GM19193 (cell line): ENCODE measurements around the gene FCRL6.

Experiments
- POLR2A ChIP-seq: IDR thresholded peaks from 4 replicates; pipeline ENCODE4 v1.6.1; 2011; ENCODE audit not compliant: insufficient read depth, insufficient read length; ENCODE audit errors: extremely low read depth

Gene FCRL6

DNA sequence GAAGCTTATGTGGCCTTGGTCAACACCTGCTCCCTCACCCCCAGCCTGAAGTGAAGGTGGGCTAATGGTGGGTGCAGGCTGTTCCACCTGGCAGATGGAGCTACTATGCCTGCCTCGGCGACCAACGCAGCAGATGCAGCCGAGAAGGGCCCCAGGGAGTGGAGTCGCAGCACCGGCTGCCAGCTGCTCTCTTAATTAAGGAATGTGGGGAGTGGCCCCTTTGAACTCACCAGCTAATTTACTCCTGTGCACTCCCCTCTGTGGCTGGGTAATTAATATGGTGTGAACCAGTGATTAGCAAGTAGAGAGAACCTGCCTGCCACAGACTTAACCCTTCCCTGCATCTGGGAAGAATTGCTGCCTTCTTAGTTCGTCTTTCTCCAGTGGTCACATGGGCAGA is 21.2 kb downstream of the FCRL6 start:
- TF ChIP-seq POLR2A, result no peak

DNA sequence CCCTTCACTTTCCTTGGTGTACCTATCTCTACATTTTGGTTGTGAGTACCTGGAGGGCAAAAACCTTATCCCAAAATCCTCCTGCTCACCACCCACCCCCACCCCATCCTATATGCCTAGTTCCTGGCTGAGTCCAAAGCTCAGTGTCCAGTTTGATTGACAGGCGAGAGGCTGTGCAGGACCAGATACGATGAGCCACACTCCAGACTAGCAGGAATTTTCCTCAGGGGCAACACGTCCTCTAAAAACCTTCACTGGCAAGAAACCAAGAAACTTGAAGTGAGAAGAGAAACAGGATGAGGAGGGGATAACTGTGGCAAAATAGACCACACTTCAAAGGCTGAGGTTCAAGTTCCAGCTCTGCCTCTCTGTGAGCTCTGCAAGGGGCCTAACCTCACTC is 23.4 kb downstream of the FCRL6 start:
- no peak for TF ChIP-seq POLR2A

DNA sequence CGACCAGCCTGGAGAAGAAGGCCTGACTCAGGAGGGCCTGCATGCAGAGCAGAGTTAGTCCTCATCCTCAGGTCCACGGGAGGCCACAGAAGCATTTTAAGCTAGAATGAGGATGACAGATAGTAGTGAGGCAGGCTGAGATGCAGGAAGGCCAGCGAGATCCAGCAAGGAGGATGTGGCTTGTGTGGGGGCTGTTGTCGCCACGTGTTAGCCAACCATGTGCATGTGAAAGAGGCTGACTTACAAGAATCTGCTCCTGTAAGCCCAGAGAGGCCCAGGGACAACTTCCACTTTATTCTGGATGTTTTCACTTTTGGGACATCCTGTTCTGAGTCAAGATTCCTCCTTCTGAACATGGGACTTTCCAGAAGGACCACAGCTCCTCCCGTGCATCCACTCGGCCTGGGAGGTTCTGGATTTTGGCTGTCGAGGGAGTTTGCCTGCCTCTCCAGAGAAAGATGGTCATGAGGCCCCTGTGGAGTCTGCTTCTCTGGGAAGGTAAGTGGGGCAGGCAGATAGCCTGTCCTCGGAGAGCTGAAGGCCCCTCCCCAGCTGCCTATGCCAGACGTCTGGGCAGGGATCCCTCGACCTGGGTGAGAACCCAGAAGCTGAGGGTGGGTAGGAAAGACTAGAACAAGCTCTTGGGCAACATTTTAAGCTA is 24.4 kb downstream of the FCRL6 start, which contains the start of gene SLAMF8:
Gene SLAMF8, plus strand, starts transcription at position 433 of the 661 bp plus-strand sequence. Its CDS starts 26 bp downstream, at position 459.
- TF ChIP-seq POLR2A, result no peak

DNA sequence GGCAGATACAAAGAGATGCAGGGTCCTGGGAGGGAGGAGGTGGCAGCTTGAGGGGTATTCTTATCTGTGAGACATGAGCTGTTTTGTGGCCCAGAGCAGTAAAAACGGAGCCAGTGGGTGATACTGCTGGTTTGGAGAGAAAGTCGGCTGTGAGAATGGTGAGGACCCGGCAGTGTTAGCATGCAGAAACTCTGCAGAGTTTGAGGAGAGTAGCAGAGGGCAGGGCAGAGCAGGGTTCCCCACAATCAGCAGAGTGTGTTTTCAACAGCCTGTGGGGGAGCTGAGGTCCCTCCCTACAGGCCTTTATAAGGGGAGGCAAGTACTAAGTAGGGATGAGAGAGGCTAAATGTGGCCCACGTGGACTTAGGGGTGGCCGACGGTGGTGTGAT is 24.9 kb downstream of the FCRL6 start:
- TF ChIP-seq POLR2A, result no peak

DNA sequence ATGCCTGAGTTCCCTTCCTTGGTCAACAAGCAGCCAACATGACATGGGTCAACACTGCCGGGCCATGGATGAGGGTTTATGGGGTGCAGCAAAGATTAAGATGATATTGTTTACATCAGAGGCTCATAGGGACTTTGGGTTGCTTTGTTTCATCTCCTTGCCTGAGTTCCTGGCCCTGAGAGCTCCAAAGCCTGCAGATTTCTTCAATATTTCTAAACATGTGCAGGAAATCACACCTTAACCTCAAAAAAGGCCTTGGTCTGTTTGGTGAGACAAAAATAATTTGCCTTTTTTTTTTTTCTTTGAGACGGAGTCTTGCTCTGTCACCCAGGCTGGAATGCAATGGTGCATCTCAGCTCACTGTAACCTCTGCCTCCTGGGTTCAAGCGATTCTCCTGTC is 25.4 kb downstream of the FCRL6 start:
- no peak for TF ChIP-seq POLR2A

DNA sequence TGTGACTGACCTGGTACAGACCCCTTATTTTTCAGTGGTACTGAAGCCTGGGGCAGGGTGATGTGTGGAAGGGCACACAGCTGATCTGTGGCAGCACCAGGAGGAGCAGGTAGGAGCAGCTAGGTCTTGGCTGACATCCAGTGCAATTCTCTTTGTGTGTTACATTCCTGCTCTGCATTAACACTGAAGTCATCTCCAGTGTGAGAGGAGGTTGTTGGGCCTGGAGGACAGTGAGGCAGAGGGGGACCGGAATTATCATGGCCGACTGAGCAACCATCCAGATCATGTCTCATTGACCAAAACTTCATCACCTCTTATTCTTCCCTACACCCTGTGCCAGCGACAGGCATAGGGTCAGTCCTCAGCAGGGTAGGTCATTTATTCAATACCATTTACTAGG is 26.0 kb downstream of the FCRL6 start:
- TF ChIP-seq POLR2A, result no peak

DNA sequence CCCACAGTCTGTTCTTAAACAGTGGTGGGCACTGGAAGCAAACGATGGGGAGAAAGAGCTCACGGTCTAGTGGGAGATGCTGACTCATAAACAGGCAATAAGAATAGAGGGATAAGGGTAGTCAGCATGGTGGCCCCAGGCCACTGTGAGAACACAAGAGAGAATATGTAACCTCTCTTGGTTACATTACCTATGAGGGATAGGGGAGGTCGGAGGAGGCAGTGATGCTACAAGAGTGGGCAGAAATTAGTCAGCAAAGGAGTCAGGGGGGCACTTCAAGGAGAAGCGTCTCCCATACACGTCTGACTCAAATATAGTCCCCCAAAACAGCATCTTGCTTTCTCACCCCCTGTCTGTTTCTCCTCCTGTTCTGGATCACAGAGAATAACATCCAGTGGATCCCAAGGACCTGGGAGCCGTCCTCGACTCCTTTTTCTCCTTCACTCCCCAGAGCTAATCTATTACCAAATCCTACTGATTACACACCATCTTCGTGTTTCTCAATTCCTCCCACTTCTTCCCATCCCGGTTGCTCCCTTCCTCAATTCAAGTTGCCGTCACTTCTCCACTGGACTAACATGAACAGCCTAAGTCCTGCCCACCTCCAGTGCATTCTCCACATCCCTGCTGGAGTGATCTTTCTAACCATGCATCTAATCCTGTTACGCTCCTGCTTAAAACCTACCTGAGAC is 26.6 kb downstream of the FCRL6 start:
- no peak for TF ChIP-seq POLR2A

DNA sequence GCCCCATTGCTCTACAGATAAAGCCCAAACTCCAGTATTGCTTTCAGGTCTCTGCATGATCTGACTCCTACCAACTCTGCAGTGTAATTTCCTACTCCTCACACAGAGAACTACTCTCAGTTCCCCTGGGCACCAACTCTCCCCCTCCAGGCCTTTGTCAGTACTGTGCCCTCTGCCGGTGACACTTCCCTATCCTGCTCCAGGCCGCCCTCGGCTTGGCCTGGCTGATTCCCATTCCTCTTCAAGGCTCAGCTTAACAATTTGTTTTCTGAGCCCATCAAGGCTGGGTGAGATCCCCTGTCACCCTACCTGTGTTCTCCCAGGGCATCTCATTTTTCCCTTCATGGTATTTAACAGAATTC is 27.1 kb downstream of the FCRL6 start:
- TF ChIP-seq POLR2A, result no peak

DNA sequence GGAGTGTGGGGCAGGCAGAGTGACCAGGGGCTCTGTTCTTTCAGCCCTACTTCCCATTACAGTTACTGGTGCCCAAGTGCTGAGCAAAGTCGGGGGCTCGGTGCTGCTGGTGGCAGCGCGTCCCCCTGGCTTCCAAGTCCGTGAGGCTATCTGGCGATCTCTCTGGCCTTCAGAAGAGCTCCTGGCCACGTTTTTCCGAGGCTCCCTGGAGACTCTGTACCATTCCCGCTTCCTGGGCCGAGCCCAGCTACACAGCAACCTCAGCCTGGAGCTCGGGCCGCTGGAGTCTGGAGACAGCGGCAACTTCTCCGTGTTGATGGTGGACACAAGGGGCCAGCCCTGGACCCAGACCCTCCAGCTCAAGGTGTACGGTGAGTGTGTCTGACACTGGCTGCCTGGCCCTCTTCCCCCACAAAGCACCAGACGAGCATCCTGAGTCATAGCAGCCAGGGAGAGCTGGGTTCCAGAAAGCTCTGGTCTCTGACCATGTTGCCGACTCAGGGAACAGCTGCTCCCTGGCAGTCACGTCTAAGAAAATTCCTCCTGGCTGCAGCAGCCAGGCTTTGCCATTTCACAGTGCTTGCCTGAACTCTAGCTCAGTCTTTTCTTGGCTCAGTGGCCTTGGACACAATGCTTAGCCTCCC is 27.8 kb downstream of the FCRL6 start:
- TF ChIP-seq POLR2A, result no peak

DNA sequence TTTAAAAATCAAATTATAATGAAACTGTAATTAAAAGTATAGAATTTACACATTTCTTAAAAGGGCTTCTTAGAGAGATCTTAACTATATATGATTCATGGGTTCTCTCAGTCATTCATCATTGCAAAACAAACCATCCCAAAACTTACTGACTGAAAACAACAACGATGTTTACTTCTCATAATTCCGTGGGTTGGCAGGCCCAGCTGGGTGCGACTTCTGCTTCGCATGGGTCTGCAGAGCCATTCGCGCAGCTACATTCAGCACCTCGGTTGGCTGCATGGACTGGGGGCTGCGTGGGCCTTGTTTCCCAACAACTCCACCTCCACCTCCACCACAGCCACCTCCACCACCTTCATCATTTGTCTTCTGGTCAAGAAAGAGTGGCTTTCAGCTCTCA is 28.6 kb downstream of the FCRL6 start:
- no peak for TF ChIP-seq POLR2A

DNA sequence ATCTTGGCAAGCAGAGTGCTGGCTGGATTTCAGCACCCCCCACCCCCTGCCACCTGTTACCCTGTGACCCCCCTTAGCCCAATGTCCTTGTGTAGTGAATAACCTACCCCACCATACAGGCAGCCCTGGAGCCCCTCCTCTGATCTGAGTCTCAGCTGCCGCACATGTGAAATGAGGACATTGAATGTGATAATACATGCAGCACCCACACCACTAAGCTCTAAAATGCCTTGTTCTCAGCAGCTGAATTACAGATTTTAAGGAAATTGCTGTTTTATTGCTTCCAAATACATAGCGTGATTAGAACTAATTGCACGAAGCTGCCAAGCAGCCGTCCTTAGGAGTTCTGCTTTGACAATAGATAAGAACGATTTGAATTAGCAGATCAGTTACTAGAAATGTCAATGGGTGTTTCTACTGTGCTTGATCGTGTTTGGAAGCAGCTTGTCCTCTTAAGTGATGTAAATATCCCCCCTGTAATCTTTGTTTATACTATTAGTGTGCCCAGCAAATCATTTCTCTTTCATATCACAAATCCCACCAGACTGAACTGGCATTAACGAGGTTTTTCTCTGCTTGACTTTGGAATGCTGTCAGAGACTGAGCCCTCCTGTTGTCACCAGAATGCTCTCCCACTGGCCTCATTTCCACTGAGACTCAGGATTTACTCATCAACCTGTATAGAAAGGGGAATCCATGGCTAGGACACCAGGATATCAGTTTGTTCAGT is 29.4 kb downstream of the FCRL6 start:
- no peak for TF ChIP-seq POLR2A

DNA sequence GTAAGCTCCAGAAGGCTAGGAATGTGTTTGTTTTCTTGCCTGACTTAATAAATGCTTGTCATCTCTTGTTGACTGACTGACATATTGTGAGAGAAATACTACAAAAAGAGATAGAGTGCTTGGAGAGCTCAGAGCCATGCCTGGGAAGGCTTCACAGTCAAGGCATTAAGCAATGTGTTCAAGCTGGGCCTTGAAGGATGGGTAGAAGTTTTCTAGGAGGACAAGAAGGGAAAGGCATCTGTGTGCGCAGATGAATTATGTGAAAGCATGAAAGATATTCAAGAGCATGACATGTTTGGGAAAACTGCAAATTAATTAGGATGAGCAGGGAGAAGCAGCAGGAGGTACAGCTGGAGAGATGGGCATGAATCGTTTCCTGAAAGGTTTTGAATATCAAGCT is 30.1 kb downstream of the FCRL6 start:
- TF ChIP-seq POLR2A, result no peak

DNA sequence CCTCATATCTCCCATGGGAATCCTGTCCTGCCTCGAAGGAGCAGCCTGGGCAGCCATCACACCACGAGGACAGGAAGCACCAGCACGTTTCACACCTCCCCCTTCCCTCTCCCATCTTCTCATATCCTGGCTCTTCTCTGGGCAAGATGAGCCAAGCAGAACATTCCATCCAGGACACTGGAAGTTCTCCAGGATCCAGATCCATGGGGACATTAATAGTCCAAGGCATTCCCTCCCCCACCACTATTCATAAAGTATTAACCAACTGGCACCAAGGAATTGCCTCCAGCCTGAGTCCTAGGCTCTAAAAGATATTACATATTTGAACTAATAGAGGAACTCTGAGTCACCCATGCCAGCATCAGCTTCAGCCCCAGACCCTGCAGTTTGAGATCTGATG is 33.2 kb downstream of the FCRL6 start:
- no peak for TF ChIP-seq POLR2A

DNA sequence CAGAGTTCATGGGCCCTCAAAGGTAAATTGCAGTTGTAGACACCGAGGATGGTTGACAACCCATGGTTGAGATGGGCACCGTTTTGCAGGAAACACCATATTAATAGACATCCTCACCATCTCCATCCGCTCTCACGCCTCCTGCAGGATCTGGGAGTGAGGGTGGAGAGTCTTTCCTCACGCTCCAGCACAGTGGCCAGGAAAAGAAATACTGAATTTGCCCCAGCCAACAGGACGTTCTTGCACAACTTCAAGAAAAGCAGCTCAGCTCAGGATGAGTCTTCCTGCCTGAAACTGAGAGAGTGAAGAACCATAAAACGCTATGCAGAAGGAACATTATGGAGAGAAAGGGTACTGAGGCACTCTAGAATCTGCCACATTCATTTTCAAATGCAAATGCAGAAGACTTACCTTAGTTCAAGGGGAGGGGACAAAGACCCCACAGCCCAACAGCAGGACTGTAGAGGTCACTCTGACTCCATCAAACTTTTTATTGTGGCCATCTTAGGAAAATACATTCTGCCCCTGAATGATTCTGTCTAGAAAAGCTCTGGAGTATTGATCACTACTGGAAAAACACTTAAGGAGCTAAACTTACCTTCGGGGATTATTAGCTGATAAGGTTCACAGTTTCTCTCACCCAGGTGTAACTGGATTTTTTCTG is 33.8 kb downstream of the FCRL6 start:
- TF ChIP-seq POLR2A, result no peak

DNA sequence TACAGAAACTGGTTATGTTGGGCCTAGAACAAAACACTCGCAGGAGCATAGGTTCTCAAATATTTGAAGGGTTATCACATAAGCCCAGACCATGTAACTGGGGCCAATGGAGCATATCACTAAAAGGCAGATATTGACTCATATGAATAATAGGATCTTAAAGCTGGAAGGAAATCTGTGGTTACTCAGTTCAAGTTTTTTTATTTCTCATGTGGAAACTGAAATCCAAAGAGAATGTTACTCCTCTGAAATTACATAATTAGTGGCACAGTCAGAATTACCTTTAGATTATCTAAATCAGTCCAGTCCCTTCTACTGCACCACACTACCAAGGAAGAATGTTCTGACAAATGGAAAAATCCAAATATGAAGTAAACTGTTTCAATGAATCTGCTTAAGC is 36.6 kb downstream of the FCRL6 start:
- TF ChIP-seq POLR2A, result no peak
